Muscle layer of duodenum (tissue), 2 donors: Measurements from ENCODE around the gene PCGF6.
"Not testable (repeated sequence)": the region's sequence is repeated elsewhere in the genome, so short reads cannot be mapped to it uniquely, and the experiment has no call there.

Source experiments
- H3K27ac ChIP-seq: one replicate; pipeline ENCODE4 v1.7.0; 2013; ENCODE audit warnings: mild to moderate bottlenecking, low read length
- H3K27me3 ChIP-seq: one replicate; pipeline ENCODE4 v1.7.0; 2013; ENCODE audit warnings: low read depth, mild to moderate bottlenecking, control low read depth, low read length
- H3K36me3 ChIP-seq, 2 donors: one replicate each; pipeline ENCODE4 v1.7.0; 2013; ENCODE audit warnings: low read length in 2 of 2, control low read depth in 1 of 2, mild to moderate bottlenecking in 1 of 2; ENCODE audit not compliant: insufficient read depth in 2 of 2, control insufficient read depth in 1 of 2
- H3K4me1 ChIP-seq, 2 donors: one replicate each; pipeline ENCODE4 v1.7.0; 2013; ENCODE audit warnings: low read length in 2 of 2, mild to moderate bottlenecking in 2 of 2, control low read depth in 1 of 2, moderate library complexity in 1 of 2; ENCODE audit not compliant: insufficient read depth in 2 of 2, control insufficient read depth in 1 of 2
- H3K4me3 ChIP-seq, 2 donors: one replicate each; pipeline ENCODE4 v1.7.0; 2013; ENCODE audit warnings: low read length in 2 of 2, low read depth in 1 of 2, mild to moderate bottlenecking in 1 of 2
- H3K9me3 ChIP-seq, 2 donors: one replicate each; pipeline ENCODE4 v1.7.0; 2013; ENCODE audit warnings: low read length in 2 of 2, control low read depth in 1 of 2, mild to moderate bottlenecking in 1 of 2; ENCODE audit not compliant: control insufficient read depth in 1 of 2
- donor health status: healthy.

The PCGF6 gene

DNA sequence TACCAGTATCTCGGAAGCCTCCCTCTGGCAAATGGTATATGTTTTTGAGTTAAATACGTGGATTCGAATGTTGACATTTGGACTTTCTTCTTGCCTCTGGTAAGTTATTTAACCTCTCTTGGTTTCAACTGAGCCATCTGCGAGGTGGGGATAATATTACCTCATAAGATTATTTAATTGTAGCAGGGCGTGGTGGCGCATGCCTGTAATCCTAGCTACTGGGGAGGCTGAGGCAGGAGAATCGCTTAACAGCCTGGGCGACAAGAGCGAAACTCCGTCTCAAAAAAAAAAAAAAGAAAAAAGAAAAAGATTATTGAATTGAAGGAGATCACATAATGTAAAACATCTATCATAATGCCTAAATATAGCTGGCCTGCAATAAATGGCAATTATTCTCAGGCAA lies 16.4 kb upstream of the PCGF6 start:
- Histone ChIP-seq H3K9me3 (no peaks in the 10 kb centered on the region), H3K4me3 (peak overlapping the region; percentile 65 to 99), H3K4me1 (peaks cover 0 to 13% of the 10 kb centered on the region in 2 donors), H3K27me3 (no peaks in the 10 kb centered on the region), H3K36me3 (no peaks in the 10 kb centered on the region), H3K27ac (peak overlapping the region; percentile 59)

DNA sequence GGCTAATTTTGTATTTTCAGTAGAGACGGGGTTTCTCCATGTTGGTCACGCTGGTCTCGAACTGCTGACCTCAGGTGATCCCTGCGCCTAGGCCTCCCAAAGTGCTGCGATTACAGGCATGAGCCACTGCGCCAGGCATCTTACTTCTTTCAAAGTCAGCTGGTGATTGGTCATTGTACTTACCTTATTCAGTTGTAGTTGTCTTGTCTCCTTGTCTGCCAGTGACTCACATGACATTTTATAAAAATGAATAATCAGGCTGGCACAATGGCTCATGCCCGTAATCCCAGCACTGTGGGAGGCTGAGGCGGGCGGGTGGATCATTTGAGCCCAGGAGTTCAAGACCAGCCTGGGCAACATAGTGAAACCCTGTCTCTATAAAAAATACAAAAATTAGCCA lies 9.9 kb upstream of the PCGF6 start:
- not testable (repeated sequence) for H3K4me3 ChIP-seq, H3K36me3 ChIP-seq, H3K4me1 ChIP-seq, H3K27ac ChIP-seq, H3K9me3 ChIP-seq, H3K27me3 ChIP-seq

DNA sequence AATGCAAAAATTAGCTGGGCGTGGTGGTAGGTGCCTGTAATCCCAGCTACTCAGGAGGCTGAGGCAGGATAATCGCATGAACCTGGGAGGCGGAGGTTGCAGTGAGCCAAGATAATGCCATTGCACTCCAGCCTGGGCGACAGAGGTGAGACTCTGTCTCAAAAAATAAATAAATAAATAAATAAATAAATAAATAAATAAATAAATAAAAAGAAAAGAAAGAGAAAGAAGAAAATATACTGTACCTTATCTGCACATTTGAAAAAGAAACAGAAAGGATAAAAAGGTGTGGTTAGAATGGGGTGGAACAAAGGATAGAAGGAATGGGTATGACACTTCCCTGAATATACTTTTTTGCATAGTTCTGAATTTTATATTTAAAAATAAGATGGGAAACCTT lies 8.6 kb upstream of the PCGF6 start:
- not testable (repeated sequence) for H3K36me3 ChIP-seq, H3K27me3 ChIP-seq, H3K4me3 ChIP-seq, H3K4me1 ChIP-seq, H3K9me3 ChIP-seq, H3K27ac ChIP-seq

DNA sequence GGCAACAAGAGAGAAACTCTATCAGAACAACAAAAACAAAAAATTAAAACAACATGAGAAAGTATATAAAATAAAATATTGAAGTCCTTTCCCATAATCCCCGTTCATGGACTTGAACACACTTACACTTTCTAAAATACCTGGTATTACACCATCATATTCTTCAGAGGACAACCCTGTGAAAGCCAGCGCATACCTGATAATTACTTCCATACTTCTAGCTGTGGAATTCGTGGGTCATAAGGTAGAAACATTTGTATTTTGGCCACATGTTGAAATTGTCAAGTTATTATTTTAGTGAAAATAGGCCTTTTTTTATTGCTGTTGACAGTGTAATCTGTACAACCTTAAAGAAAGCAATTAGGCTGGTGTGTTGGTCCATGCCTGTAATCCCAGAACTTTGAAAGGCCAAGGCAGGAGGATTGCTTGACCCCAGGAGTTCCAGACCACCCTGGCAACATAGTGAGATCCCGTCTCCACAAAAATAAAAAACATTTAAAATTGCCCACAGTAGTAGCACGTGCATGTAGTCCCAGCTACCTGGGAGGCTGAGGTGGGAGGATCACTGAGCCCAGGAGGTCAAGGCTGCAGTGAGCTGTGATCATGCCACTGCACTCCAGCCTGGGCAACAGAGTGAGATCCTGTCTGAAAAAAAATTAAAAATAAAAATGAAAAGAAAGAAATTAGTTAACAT lies 5.1 kb upstream of the PCGF6 start:
- Histone ChIP-seq H3K36me3 (no peaks in the 10 kb centered on the region), H3K4me3 (no peak overlapping the region), H3K4me1 (no peaks in the 10 kb centered on the region), H3K9me3 (no peaks in the 10 kb centered on the region), H3K27ac (no peak overlapping the region), H3K27me3 (no peaks in the 10 kb centered on the region)

DNA sequence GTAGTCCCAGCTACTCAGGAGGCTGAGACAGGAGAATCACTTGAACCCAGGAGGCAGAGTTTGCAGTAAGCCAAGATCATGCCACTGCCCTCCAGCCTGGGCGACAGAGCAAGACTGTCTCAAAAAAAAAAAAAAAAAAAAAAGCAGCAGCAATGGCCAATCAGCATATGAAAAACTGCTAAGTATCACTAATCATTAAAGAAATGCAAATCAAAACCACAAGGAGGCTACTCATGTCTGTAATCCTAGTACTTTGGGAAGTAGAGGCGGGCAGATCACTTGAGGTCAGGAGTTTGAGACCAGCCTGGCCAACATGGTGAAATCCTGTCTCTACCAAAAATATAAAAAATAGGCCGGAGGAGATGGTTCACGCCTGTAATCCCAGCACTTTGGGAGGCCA lies 3.6 kb upstream of the PCGF6 start:
- not testable (repeated sequence) for H3K36me3 ChIP-seq, H3K27me3 ChIP-seq, H3K4me3 ChIP-seq, H3K9me3 ChIP-seq, H3K4me1 ChIP-seq, H3K27ac ChIP-seq

DNA sequence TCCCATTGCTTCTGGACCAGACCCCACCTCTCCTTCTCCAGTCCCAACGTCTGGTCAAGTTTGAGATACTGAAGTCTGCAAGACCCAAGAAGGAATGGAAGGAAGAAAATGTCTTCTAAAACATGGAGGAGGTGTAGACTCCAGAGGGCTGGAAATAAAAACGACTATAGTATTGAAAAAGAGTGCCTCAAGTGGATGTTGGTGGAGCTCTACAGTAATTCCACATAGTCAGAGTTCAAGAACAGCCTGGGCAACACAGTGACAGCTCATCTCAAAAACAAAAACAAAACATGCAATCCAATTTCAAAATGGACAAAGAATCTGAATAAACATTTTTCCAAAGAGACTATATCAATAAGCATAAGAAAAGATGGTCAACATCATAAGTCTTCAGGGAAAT lies 2.3 kb upstream of the PCGF6 start:
- no peaks in the 10 kb centered on the region for H3K4me1 ChIP-seq
- H3K9me3 ChIP-seq: no peaks in the 10 kb centered on the region
- no peak overlapping the region for H3K27ac ChIP-seq
- H3K4me3 ChIP-seq: no peak overlapping the region
- no peaks in the 10 kb centered on the region for H3K36me3 ChIP-seq
- no peaks in the 10 kb centered on the region for H3K27me3 ChIP-seq

DNA sequence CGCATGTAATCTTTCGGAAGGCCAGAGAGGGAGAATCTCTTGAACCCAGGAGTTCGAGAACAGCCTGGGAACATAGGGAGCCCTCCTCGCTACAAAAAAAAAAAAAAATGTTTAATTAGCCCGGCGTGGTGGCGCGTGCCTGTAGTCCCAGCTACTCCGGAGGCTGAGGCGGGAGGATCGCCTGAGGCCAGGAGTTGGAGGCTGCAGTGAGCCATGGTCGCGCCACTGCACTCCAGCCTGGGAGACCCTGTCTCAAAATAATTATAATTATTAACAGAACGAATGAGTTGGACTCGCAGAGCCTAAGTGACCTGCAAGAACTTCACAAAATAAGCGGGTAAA lies 794 bp downstream of the PCGF6 start:
- peaks cover 17% of the 10 kb centered on the region in 2 donors for H3K36me3 ChIP-seq
- H3K4me3 ChIP-seq: peak overlapping the region; percentile 62 to 81
- H3K27me3 ChIP-seq: no peaks in the 10 kb centered on the region
- H3K9me3 ChIP-seq: no peaks in the 10 kb centered on the region
- H3K27ac ChIP-seq: no peak overlapping the region
- no peaks in the 10 kb centered on the region for H3K4me1 ChIP-seq

DNA sequence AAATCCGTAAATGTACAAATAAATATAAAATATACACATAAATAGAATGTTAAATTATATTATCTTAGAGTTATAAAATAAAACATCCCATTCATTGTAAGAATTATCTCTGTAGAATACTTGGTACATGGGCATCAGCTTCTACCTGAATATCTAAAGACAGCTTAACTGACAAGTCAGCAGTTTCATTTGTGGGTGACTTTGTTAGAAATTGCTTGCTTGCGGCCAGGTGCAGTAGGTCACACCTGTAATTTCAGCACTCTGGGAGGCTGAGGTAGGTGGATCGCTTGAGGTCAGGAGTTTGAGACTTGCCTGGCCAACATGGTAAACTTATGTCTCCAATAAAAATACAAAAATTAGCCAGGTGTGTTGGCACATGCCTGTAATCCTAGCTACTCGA lies 14.6 kb downstream of the PCGF6 start:
- peaks cover 5 to 22% of the 10 kb centered on the region in 2 donors for H3K36me3 ChIP-seq
- no peaks in the 10 kb centered on the region for H3K27me3 ChIP-seq
- no peak overlapping the region for H3K4me3 ChIP-seq
- no peak overlapping the region for H3K27ac ChIP-seq
- H3K9me3 ChIP-seq: no peaks in the 10 kb centered on the region
- no peaks in the 10 kb centered on the region for H3K4me1 ChIP-seq

DNA sequence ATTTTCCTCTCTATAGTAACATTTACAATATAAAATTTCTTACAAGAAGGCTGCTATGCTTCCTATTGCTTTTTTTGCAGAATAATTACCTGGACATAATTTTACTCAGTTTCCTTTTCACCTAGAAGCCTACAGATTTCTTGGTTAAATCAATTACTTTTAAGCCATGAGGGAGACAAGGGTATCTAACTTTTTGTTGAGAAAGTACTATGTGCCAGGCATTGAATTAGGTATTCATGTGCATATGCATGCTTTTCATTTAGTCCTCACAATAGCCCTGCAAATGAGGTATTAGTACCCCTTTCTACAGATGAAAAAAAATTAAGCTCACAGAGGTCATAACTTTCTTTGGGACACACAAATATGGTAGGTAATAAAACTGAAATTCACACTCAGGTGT lies 16.4 kb downstream of the PCGF6 start:
- Histone ChIP-seq H3K27me3 (no peaks in the 10 kb centered on the region), H3K9me3 (no peaks in the 10 kb centered on the region), H3K4me1 (no peaks in the 10 kb centered on the region), H3K27ac (no peak overlapping the region), H3K36me3 (peaks cover 5 to 26% of the 10 kb centered on the region in 2 donors), H3K4me3 (no peak overlapping the region)

DNA sequence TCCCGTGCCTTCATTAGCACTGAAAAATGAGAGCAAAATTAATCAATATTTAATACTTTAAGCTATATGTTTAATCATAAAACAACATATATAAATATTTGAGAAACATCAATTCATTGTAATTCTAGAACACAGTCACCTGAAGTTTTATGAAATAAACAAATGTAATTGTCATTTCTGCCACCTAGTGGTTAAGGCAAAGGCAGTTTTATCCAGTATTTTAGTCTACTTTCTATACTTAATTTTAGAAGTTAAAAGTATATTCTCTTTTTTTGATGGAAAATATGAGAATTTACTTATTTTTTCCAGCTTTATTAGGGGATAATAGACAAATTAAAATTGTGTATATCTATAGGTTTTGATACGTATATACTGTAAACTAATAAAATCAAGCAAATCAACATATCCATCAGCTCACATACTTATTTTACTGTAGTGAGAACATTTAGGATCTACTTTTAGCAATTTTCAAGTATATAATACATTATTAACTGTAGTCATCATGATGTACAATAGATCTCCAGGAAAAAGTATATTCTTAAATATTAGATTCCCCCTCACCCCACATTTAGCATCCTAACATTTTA lies 16.9 kb downstream of the PCGF6 start:
- peaks cover 5 to 21% of the 10 kb centered on the region in 2 donors for H3K36me3 ChIP-seq
- H3K27ac ChIP-seq: no peak overlapping the region
- H3K4me3 ChIP-seq: no peak overlapping the region
- H3K4me1 ChIP-seq: no peaks in the 10 kb centered on the region
- no peaks in the 10 kb centered on the region for H3K27me3 ChIP-seq
- H3K9me3 ChIP-seq: no peaks in the 10 kb centered on the region

DNA sequence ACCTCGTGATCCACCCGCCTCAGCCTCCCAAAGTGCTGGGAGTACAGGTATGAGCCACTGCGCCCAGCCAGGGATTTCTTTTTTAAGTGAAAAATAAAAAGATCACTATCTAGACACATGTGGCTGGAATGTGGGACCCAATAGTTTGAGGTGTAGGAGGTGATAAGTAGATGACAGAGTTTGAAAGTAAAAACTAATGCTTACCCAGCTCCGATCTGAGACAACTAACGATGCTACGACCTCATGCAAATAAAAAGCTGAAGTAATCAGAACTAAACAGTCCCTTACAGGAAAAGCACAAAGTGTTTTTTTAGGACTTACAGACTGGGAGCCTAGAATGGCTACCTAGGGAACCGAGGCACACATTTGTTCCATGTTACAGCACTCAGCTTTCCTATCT lies 23.0 kb downstream of the PCGF6 start:
- H3K9me3 ChIP-seq: no peaks in the 10 kb centered on the region
- H3K27ac ChIP-seq: no peak overlapping the region
- no peaks in the 10 kb centered on the region for H3K4me1 ChIP-seq
- no peak overlapping the region for H3K4me3 ChIP-seq
- H3K27me3 ChIP-seq: no peaks in the 10 kb centered on the region
- peaks cover 0 to 24% of the 10 kb centered on the region in 2 donors for H3K36me3 ChIP-seq

DNA sequence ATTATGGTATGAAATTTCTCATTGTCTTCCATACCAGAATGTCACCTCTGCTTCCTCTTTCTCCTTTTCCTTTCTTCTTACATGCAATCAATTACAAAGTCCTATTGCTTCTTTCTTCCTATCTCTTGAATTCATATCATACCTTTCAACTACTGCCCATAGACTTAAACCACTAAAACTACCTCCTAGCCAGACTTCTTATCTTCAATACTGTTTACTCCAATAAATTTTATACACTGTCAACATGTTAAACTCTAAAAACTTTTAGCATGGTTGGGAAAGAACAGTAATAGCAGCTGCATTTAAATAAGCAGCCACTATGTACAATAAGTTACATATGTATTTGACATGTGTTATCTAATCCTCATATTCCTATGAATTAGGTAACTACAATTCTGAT lies 34.9 kb downstream of the PCGF6 start:
- H3K4me3 ChIP-seq: no peak overlapping the region
- H3K9me3 ChIP-seq: no peaks in the 10 kb centered on the region
- no peaks in the 10 kb centered on the region for H3K27me3 ChIP-seq
- H3K27ac ChIP-seq: no peak overlapping the region
- no peaks in the 10 kb centered on the region for H3K4me1 ChIP-seq
- H3K36me3 ChIP-seq: peaks cover 8 to 35% of the 10 kb centered on the region in 2 donors
